PFSK-1 (cell line): ENCODE measurements around the gene USP36.

Experiments
- POLR2AphosphoS5 ChIP-seq: IDR thresholded peaks from 2 replicates; pipeline ENCODE4 v1.6.1; 2012; ENCODE audit warnings: low read depth, mild to moderate bottlenecking, control low read depth, low read length, moderate library complexity
- TF ChIP-seq, protein P1 (sequence below), 2 experiments: IDR thresholded peaks; 2 replicates each; pipeline versions ENCODE4 v1.6.1 to v1.8.0; 2011 to 2012; ENCODE audit warnings: low read depth in 2 of 2, low read length in 2 of 2, control low read depth in 1 of 2, inconsistent platforms in 1 of 2, mild to moderate bottlenecking in 1 of 2, moderate library complexity in 1 of 2; ENCODE audit not compliant: insufficient read depth in 1 of 2

DNA sequence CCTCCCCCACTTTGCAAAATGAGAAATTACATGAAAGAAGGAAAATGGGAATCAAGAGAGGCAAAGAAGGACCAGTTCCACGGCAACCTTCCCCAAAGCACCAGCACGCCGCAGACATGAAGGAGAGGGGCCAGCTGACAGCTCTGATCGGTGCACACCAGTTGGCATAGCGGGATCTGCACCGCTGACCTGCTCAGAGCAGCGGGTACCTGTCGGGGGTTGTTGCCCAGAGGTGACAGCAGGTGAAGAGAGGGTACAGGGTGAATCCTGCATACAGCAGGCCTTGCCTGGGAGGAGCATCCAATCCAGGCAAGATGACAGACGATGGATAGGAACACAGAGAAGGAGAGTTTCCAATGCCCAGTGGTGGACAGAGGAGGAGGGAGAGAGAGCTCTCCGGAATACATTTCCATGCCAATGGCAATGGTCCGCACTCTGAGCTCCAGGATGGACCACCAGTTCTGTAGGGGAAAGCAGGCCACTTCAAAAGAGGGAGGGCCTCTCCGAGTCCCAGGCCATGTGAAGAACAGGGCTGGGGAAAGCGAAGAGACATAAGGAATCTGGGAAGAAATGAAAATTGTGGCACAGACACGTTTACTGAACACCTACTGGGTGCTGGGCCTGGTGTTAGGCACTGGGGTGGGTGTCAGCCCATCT is 38.4 kb upstream of the USP36 start:
- TF ChIP-seq POLR2AphosphoS5 = no peak
- TF ChIP-seq, protein P1, sequence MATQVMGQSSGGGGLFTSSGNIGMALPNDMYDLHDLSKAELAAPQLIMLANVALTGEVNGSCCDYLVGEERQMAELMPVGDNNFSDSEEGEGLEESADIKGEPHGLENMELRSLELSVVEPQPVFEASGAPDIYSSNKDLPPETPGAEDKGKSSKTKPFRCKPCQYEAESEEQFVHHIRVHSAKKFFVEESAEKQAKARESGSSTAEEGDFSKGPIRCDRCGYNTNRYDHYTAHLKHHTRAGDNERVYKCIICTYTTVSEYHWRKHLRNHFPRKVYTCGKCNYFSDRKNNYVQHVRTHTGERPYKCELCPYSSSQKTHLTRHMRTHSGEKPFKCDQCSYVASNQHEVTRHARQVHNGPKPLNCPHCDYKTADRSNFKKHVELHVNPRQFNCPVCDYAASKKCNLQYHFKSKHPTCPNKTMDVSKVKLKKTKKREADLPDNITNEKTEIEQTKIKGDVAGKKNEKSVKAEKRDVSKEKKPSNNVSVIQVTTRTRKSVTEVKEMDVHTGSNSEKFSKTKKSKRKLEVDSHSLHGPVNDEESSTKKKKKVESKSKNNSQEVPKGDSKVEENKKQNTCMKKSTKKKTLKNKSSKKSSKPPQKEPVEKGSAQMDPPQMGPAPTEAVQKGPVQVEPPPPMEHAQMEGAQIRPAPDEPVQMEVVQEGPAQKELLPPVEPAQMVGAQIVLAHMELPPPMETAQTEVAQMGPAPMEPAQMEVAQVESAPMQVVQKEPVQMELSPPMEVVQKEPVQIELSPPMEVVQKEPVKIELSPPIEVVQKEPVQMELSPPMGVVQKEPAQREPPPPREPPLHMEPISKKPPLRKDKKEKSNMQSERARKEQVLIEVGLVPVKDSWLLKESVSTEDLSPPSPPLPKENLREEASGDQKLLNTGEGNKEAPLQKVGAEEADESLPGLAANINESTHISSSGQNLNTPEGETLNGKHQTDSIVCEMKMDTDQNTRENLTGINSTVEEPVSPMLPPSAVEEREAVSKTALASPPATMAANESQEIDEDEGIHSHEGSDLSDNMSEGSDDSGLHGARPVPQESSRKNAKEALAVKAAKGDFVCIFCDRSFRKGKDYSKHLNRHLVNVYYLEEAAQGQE (IDR thresholded peaks at IDR 0.05; ENCODE audit: insufficient read depth in 1 of 2, low read depth in 2 of 2, low read length in 2 of 2) = no peak
